RCC 7860 (cell line): ENCODE data around the gene TMEM185A.
"Not testable (repeated sequence)": the region's sequence is repeated elsewhere in the genome, so short reads cannot be mapped to it uniquely, and the experiment has no call there.

ENCODE experiments used
- DNase-seq: peaks from one replicate; pipeline ENCODE4 v3.0.0-alpha.2; 2015; ENCODE audit warnings: low spot score
- FAIRE-seq: peaks from 2 replicates; lab custom pipeline; 2012; peaks lifted over from hg19 to GRCh38; lab: Jason Lieb, UNC

TMEM185A gene

DNA sequence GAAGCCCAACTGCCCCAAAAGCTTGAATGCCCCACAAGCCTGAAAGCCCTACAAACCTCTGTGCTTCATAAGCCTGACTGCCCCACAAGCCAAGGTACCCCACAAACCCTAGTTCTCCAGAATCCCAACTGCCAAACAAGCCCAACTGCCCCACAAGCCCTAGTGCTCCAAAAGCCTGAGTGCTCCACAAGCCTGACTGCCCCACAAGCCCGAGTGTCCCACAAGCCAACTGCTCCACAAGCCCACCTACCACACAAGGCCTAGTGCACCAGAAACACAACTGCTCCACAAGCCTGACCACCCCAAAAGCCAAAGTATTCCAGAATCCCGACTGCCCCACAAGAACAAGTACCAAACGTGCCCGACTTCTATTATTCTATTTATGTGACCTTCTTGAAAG, 68.2 kb downstream of the TMEM185A start:
- DNase-seq: no peak

DNA sequence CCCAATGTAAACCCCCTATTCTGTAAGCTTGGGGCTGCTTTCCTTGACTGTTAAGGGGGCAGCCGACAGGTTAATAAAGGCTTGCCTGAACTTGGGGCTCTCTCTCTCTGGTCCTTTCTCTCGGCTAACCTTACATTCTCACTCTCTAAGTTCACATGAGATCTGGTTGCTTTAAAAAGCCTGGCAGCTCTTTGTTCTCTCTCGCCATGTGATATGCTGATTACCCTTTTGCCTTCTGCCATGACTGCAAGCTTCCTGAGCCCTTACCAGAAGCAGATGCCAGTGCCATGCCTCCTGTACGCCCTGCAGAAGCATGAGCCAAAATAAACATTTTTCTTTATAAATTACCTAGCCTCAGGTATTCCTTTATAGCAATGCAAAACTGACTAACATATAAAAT, 76.3 kb downstream of the TMEM185A start:
- FAIRE-seq, DNase-seq: not testable (repeated sequence)

More for the DNA sequence above, 68.2 kb downstream of the TMEM185A start:
- FAIRE-seq: no peak

DNA sequence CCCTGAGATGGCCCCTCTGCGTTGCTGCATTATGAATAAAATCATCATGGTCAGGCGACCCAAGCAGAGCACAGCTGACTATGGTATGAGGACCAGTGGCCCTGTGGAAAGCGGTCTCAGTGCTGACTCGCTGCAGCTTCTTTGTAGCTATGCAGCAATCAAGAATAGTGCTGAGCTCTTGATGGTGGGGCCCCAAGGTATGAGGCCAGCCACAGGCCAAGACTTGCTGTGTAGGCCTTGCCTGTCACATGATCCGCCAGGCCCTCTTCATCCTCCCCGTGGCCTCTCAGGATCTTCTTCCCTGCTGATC, 79.7 kb downstream of the TMEM185A start:
- DNase-seq, FAIRE-seq: not testable (repeated sequence)

GRCh38 chrX:149551245-149551938, 80.2 kb downstream of the TMEM185A start:
- FAIRE-seq, DNase-seq: not testable (repeated sequence)

DNA sequence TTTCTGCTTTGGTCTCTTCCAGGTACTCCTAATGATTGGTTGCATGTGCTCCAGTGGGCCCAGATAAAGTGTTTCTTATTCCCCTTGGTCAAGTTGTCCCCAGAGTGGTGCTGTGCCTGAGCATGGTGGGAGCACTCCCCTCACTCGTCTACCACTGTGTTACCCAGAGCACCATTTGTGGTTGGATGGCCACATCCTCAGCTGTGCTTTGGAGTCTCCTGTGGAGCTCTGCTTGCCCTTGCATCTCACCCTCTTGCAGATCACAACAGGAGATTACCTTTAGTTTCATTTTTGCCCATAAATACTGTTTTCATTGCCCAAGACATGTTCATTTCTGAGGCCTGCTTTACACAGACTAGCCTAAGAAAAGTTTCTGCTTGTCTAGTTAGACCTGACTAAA, 81.1 kb downstream of the TMEM185A start:
- not testable (repeated sequence) for DNase-seq, FAIRE-seq

DNA sequence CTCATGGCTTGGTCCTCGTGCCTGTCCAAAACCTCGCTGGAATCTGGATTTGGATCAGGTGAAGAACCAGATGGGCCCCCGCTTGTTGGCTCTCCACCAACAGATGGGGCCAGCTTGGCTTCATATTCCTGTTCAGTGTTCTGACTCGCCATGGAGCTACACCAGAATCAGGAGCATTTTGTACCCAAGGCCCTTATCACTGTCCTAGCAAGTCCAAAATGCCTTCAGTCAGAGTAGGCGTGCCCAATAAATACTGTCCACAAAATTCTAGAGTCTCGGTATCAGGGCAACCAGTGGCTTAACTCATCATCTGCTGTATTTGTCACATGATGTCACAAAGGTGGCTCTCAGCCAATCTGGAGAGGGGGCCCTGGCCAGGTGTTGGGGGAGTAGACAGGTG, 81.9 kb downstream of the TMEM185A start, which contains the start of gene HSFX3:
TSS of gene HSFX3 (minus strand) at position 224 of the 400 bp plus-strand sequence. CDS start at position 152, 72 bp downstream.
- FAIRE-seq, DNase-seq: not testable (repeated sequence)

GRCh38 chrX:149547782-149548181, 83.8 kb downstream of the TMEM185A start:
- not testable (repeated sequence) for FAIRE-seq, DNase-seq

DNA sequence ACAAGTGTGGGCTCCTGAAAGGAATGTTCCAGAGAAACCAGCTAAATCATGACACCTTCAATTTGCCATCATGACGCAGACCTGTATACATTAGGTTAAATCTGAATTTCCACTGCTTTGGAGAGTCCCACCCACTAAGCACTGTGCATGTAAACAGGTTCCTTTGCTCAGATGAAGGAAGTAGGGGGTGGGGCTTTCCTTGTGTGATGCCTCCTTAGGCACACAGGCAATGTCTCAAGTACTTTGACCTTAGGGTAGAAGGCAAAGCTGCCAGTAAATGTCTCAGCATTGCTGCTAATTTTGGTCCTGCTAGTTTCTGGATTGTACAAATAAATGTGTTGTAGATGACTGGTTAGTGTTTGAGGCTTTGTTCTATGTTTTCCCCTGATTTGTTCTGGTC, 84.6 kb downstream of the TMEM185A start:
- not testable (repeated sequence) for FAIRE-seq, DNase-seq
